IPS-20b (cell line): ENCODE measurements around the gene RBBP8NL.
"Not testable (repeated sequence)": the region's sequence is repeated elsewhere in the genome, so short reads cannot be mapped to it uniquely, and the experiment has no call there.

Experiments
- H3K27ac ChIP-seq: one replicate; pipeline ENCODE4 v1.5.1; 2013; ENCODE audit warnings: low read length
- H3K27me3 ChIP-seq: 2 replicates; pipeline ENCODE4 v1.6.1; 2013; ENCODE audit warnings: mild to moderate bottlenecking, low read length, inconsistent platforms; ENCODE audit not compliant: insufficient read depth
- H3K36me3 ChIP-seq: 2 replicates; pipeline ENCODE4 v1.6.1; 2013; ENCODE audit warnings: low read depth, mild to moderate bottlenecking, inconsistent platforms, low read length, moderate library complexity; ENCODE audit not compliant: insufficient read depth
- H3K4me1 ChIP-seq: 2 replicates; pipeline ENCODE4 v1.6.1; 2013; ENCODE audit warnings: mild to moderate bottlenecking, control low read depth, inconsistent platforms, low read length, moderate library complexity; ENCODE audit not compliant: insufficient read depth
- H3K4me3 ChIP-seq: 2 replicates; pipeline ENCODE4 v1.5.1; 2013; ENCODE audit warnings: mild to moderate bottlenecking, low read length, inconsistent platforms
- H3K9ac ChIP-seq: 2 replicates; pipeline ENCODE4 v1.6.1; 2013; ENCODE audit warnings: low read depth, mild to moderate bottlenecking, inconsistent platforms, low read length, moderate library complexity
- H3K9me3 ChIP-seq: 2 replicates; pipeline ENCODE4 v1.6.1; 2013; ENCODE audit warnings: mild to moderate bottlenecking, low read depth, low read length, inconsistent platforms; ENCODE audit not compliant: insufficient read depth

Gene RBBP8NL

GRCh38 chr20:62381202-62381797 lies 46.0 kb downstream of the RBBP8NL start:
- no peak overlapping the region for H3K4me3 ChIP-seq
- H3K9me3 ChIP-seq, result no peaks in the 10 kb centered on the region
- peaks cover 8% of the 10 kb centered on the region; the same call in 1 of the 2 replicates for H3K4me1 ChIP-seq
- no peak overlapping the region for H3K27ac ChIP-seq
- no peaks in the 10 kb centered on the region for H3K27me3 ChIP-seq
- H3K36me3 ChIP-seq, result peaks cover 8% of the 10 kb centered on the region
- H3K9ac ChIP-seq, result no peak overlapping the region

DNA sequence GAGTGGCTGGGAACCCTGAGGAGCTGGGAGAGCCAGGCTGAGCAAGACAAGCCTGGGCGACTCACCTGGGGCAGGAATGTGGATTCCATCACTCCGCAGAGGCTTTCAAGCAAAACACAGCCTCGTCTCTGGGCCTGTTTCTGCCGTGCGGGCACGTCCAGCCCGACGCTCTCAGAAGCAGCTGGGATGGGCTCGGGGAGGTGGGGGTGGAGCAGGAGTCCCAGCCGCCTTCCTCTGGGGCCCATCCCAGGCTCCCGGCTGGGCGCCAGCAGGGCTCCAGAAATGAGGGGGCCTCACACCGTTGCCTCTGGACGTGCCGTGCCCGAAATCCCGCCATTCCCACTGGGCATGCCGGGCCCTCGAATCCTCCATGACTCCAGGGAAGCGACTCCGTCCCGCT lies 49.1 kb downstream of the RBBP8NL start:
- no peak overlapping the region for H3K4me3 ChIP-seq
- H3K36me3 ChIP-seq, result peaks cover 8% of the 10 kb centered on the region
- H3K27me3 ChIP-seq, result no peaks in the 10 kb centered on the region
- no peaks in the 10 kb centered on the region for H3K9me3 ChIP-seq
- no peak overlapping the region for H3K27ac ChIP-seq
- H3K9ac ChIP-seq, result no peak overlapping the region
- peaks cover 14% of the 10 kb centered on the region; the same call in 1 of the 2 replicates for H3K4me1 ChIP-seq

DNA sequence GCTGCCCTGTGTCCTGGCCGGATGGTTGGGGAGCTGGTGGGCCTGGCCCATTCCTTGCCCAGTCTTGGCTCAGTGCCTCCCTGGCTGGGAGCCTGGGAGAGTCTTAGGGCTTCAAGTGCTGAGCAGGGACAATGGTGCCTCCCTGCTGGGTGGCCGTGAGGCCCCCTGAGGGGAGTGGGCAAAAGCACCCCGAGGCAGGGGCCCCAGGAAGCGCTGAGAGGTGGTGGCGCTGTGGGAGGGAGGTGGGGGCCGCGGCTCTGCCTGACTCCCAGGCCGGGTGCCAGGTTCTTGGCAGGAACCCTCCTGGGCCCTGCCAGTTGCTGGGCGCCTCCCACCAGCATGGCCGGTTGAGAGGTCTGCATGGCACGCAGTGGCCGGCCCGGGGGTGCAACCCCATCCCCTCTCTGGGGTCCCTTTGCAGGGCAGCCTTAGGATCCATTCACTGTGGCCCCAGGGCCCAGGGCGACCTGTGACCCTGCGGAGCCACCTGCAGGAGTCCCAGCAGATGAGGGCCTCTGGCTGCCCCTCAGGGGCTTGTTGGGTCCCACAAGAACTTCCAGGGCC lies 49.6 kb downstream of the RBBP8NL start:
- H3K36me3 ChIP-seq, result peaks cover 8% of the 10 kb centered on the region
- H3K9ac ChIP-seq, result no peak overlapping the region
- H3K27me3 ChIP-seq, result no peaks in the 10 kb centered on the region
- peaks cover 14% of the 10 kb centered on the region; the same call in 1 of the 2 replicates for H3K4me1 ChIP-seq
- no peak overlapping the region for H3K27ac ChIP-seq
- no peak overlapping the region for H3K4me3 ChIP-seq
- no peaks in the 10 kb centered on the region for H3K9me3 ChIP-seq

- Histone ChIP-seq H3K9ac (peak overlapping the region; percentile 67; the same call in 1 of the 2 replicates), H3K36me3 (peaks cover 5% of the 10 kb centered on the region), H3K4me1 (peaks cover 14% of the 10 kb centered on the region; the same call in 1 of the 2 replicates), H3K27ac (peak overlapping the region; percentile 65), H3K9me3 (no peaks in the 10 kb centered on the region), H3K27me3 (no peaks in the 10 kb centered on the region), H3K4me3 (no peak overlapping the region)
These were observed 50.3 kb downstream of the RBBP8NL start for GRCh38 chr20:62377064-62377461.

DNA sequence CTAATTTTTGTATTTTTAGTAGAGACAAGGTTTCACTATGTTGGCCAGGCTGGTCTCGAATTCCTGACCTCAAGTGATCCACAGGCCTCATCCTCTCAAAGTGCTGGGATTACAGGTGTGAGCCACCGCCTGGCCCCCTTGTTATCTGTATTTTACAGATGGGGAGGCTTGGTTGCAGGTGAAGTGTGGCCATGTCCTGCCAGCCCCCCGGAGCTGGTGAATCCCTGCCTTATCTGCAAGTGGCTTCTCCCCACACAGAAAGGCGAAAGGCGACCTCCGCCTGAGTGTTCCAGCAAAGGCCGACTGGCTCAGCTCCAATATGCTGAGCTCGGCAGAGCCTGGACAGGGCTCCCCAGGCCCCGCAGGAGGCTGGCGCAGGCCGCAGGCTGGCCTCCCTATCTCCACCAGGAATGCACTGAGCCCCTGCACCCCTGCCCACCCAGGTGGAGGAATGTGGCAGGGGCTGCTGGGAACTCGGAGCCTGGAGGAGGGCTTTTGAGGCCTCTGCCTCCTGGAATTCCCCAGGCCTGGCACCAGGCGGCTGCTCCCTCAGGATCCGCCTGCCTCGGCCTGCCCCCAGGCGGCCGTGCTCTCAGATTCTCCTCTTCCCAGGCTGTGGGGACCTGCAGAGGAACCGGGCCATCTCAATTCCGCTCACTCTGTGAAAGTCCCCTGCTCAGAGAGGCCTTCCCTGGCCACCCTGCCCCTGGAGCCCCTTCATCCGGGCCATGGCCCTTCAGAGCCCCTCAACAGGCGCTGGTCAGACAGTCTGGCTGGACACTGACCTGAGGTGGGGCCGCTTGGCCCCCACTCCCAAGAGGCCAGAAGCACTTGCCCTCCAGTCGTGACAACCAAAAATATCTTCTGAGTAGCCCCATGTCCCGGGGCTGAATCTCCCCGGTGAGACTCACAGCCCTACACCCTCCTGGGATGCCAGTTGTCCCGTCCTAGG lies 51.0 kb downstream of the RBBP8NL start:
- Histone ChIP-seq H3K4me3 (no peak overlapping the region), H3K27me3 (no peaks in the 10 kb centered on the region), H3K9ac (peak overlapping the region; percentile 67), H3K4me1 (peaks cover 14% of the 10 kb centered on the region; the same call in 1 of the 2 replicates), H3K36me3 (no peaks in the 10 kb centered on the region), H3K9me3 (no peaks in the 10 kb centered on the region), H3K27ac (peak overlapping the region; percentile 65)

DNA sequence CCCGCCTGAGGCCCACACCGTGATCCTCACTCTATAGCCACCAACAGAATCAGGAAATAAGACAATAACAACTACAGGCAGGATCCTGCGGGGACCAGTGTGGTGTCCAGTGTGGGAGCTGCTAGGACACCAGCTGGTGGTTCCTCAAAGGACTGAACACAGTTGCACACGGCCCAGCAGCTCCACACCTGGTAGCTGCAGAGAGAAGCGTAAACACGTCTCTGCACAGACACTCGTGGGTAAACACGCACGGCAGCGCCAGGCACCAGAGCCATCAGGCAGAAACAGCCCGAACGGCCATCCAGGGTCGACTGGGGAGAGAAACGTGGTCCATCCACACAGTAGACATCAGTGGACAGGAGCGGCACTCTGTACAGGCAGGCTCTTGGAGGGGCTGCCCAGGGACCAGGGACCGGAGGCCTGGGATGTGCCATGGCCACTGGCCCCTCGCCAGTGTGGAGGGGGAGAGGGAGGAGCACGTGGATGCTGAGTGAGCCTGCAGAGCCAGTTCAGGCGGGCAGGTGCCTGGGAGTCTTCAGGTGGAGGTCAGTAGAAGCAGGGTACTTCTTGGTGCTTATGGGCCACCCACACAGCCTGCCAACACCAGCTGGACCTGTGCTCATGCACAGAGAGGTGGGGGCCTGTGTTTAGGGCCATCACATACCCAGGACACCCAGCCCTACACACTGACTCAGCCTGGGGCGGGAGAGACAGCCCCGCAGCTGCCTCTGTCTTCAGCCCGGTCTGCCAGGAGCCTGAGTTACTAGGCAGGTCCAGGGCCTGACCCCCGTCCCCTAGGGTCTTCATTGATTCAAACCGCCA lies 52.8 kb downstream of the RBBP8NL start:
- Histone ChIP-seq H3K27ac (no peak overlapping the region), H3K9ac (no peak overlapping the region), H3K4me1 (peaks cover 29% of the 10 kb centered on the region), H3K9me3 (no peaks in the 10 kb centered on the region), H3K4me3 (no peak overlapping the region), H3K27me3 (no peaks in the 10 kb centered on the region), H3K36me3 (no peaks in the 10 kb centered on the region)

DNA sequence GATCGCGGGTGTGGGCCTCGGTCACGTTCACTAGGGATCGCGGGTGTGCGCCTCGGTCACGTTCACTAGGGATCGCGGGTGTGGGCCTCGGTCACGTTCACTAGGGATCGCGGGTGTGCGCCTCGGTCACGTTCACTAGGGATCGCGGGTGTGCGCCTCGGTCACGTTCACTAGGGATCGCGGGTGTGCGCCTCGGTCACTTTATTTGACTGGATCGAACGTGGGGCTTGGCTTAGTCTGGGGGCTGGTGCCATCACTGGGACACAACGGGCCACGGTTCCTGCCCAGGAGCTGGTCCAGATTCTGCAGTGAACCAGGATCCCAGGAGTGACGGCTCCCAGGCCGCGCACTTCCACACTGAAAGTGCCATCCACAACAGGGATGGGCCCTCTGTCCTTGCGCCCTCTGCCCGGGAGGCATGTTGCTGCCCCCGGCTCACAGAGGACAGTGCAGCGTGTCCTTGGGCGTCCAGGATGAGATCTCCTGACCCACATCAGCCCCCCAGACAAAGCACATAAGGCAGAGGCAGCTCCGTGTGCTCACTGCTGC lies 53.6 kb downstream of the RBBP8NL start:
- H3K4me1 ChIP-seq, result peaks cover 34% of the 10 kb centered on the region
- H3K36me3 ChIP-seq, H3K9me3 ChIP-seq, H3K4me3 ChIP-seq, H3K27ac ChIP-seq, H3K27me3 ChIP-seq, H3K9ac ChIP-seq: not testable (repeated sequence)

- peaks cover 37% of the 10 kb centered on the region for H3K4me1 ChIP-seq
These were observed 55.0 kb downstream of the RBBP8NL start for GRCh38 chr20:62372042-62372993.

GRCh38 chr20:62371588-62372041 lies 55.7 kb downstream of the RBBP8NL start:
- H3K36me3 ChIP-seq, result no peaks in the 10 kb centered on the region
- peaks cover 31% of the 10 kb centered on the region for H3K4me1 ChIP-seq
- no peak overlapping the region for H3K9ac ChIP-seq
- H3K27me3 ChIP-seq, result peaks cover 3% of the 10 kb centered on the region; the same call in 1 of the 2 replicates
- no peak overlapping the region for H3K27ac ChIP-seq
- no peak overlapping the region for H3K4me3 ChIP-seq
- H3K9me3 ChIP-seq, result no peaks in the 10 kb centered on the region

More at GRCh38 chr20:62372042-62372993, 55.0 kb downstream of the RBBP8NL start:
- H3K27ac ChIP-seq, result no peak overlapping the region
- H3K9ac ChIP-seq, result no peak overlapping the region
- H3K36me3 ChIP-seq, result no peaks in the 10 kb centered on the region
- no peak overlapping the region for H3K4me3 ChIP-seq
- H3K9me3 ChIP-seq, result no peaks in the 10 kb centered on the region
- peaks cover 3% of the 10 kb centered on the region; the same call in 1 of the 2 replicates for H3K27me3 ChIP-seq
